Measurements from ENCODE around the gene PLCG1. TPM values are rescaled to one million over a fixed set of nuclear protein-coding genes. Genes with fewer than 3 reads are reported as not detected.

The PLCG1 gene
- total and polyA plus RNA-seq, 2 donors from 2014 or later: 12.5 to 117 TPM

GRCh38 chr20:41185013-41185757 is 47.8 kb downstream of the PLCG1 start:
- H3K9me3 ChIP-seq (ENCODE audit: control insufficient read depth in 2 of 3, insufficient read depth in 1 of 3, low read length in 3 of 3): no peaks in the 10 kb centered on the region
- H3K4me1 ChIP-seq (ENCODE audit: control insufficient read depth in 2 of 3, insufficient read depth in 2 of 3, low read depth in 1 of 3, low read length in 3 of 3): no peaks in the 10 kb centered on the region
- H3K27ac ChIP-seq (ENCODE audit: low read depth in 2 of 2, low read length in 2 of 2): no peak overlapping the region
- H3K9ac ChIP-seq (ENCODE audit: low read length in 3 of 3): no peak overlapping the region
- H3K4me3 ChIP-seq (ENCODE audit: low read length in 3 of 3): no peak overlapping the region
- DNase-seq: no peak
- peaks cover 0 to 9% (median 4%) of the 10 kb centered on the region in 3 donors for H3K36me3 ChIP-seq (ENCODE audit: control insufficient read depth in 2 of 3, insufficient read depth in 3 of 3, low read length in 3 of 3)
- TF ChIP-seq CTCF (IDR thresholded peaks at IDR 0.05; ENCODE audit: borderline replicate concordance, extremely low read depth, insufficient read depth): no peak
- intact Hi-C loops (cut with DNase I): no loop called here
- FAIRE-seq: no peak
- H3K27me3 ChIP-seq (ENCODE audit: control insufficient read depth, insufficient read depth, low read length): no peaks in the 10 kb centered on the region

GRCh38 chr20:41187668-41188067 is 50.3 kb downstream of the PLCG1 start:
- Histone ChIP-seq H3K4me3 (ENCODE audit: low read length in 3 of 3) (no peak overlapping the region), H3K36me3 (ENCODE audit: control insufficient read depth in 2 of 3, insufficient read depth in 3 of 3, low read length in 3 of 3) (peaks cover 0 to 9% (median 4%) of the 10 kb centered on the region in 3 donors), H3K9me3 (ENCODE audit: control insufficient read depth in 2 of 3, insufficient read depth in 1 of 3, low read length in 3 of 3) (no peaks in the 10 kb centered on the region), H3K27me3 (ENCODE audit: control insufficient read depth, insufficient read depth, low read length) (no peaks in the 10 kb centered on the region), H3K4me1 (ENCODE audit: control insufficient read depth in 2 of 3, insufficient read depth in 2 of 3, low read depth in 1 of 3, low read length in 3 of 3) (no peaks in the 10 kb centered on the region), H3K27ac (ENCODE audit: low read depth in 2 of 2, low read length in 2 of 2) (no peak overlapping the region), H3K9ac (ENCODE audit: low read length in 3 of 3) (no peak overlapping the region)
- intact Hi-C loops (cut with DNase I): no loop called here
- DNase-seq: no peak
- TF ChIP-seq CTCF (IDR thresholded peaks at IDR 0.05; ENCODE audit: borderline replicate concordance, extremely low read depth, insufficient read depth): no peak
- FAIRE-seq: no peak

- FAIRE-seq (no peak), DNase-seq (no peak)
- intact Hi-C loops (cut with DNase I): no loop called here
- Histone ChIP-seq H3K27me3 (ENCODE audit: control insufficient read depth, insufficient read depth, low read length) (no peaks in the 10 kb centered on the region), H3K4me3 (ENCODE audit: low read length in 3 of 3) (no peak overlapping the region), H3K9ac (ENCODE audit: low read length in 3 of 3) (no peak overlapping the region), H3K9me3 (ENCODE audit: control insufficient read depth in 2 of 3, insufficient read depth in 1 of 3, low read length in 3 of 3) (no peaks in the 10 kb centered on the region), H3K27ac (ENCODE audit: low read depth in 2 of 2, low read length in 2 of 2) (no peak overlapping the region), H3K36me3 (ENCODE audit: control insufficient read depth in 2 of 3, insufficient read depth in 3 of 3, low read length in 3 of 3) (no peaks in the 10 kb centered on the region), H3K4me1 (ENCODE audit: control insufficient read depth in 2 of 3, insufficient read depth in 2 of 3, low read depth in 1 of 3, low read length in 3 of 3) (no peaks in the 10 kb centered on the region)
- no peak for TF ChIP-seq CTCF (IDR thresholded peaks at IDR 0.05; ENCODE audit: borderline replicate concordance, extremely low read depth, insufficient read depth)
Measured at GRCh38 chr20:41191562-41192500, 54.5 kb downstream of the PLCG1 start.
